Upper lobe of right lung (tissue), 1 donor: Measurements from ENCODE around the gene CRIP2. TPM values are rescaled to one million over a fixed set of nuclear protein-coding genes. Genes with fewer than 3 reads are reported as not detected.

Experiments used
- ATAC-seq: fragments of 200-7000 bp; cut with Tn5 transposase; one replicate; pipeline ENCODE4 v1.9.1; 2020; ENCODE audit warnings: mild to moderate bottlenecking, moderate library complexity
- DNase-seq: peaks from one replicate; pipeline ENCODE4 v3.0.0-alpha.2; 2020
- H3K27ac ChIP-seq: fragments of 200-600 bp; one replicate; pipeline ENCODE4 v1.8.0; 2022
- H3K27me3 ChIP-seq: fragments of 200-600 bp; one replicate; pipeline ENCODE4 v1.8.0; 2022; ENCODE audit warnings: mild to moderate bottlenecking
- H3K36me3 ChIP-seq: fragments of 200-600 bp; one replicate; pipeline ENCODE4 v1.8.0; 2022
- H3K4me1 ChIP-seq: fragments of 200-600 bp; one replicate; pipeline ENCODE4 v1.8.0; 2022
- H3K4me3 ChIP-seq: fragments of 200-600 bp; one replicate; pipeline ENCODE4 v1.8.0; 2022; ENCODE audit warnings: mild to moderate bottlenecking
- H3K9me3 ChIP-seq: fragments of 200-600 bp; one replicate; pipeline ENCODE4 v1.8.0; 2022
- CTCF ChIP-seq: fragments of 200-600 bp; IDR thresholded peaks from one replicate; pipeline ENCODE4 v1.8.0; 2022; ENCODE audit warnings: antibody characterized with exemption
- intact Hi-C: fragments of 100-400 bp; cut with DNase I; formaldehyde crosslinking; loops from one replicate; pipeline ENCODE4 v1.11.0; 2022
- total RNA-seq: library from RNA; stranded (reverse); fragmentation: NEBNext Ultra II Directional; extraction: Animal tissue kit (Norgen Biotek cat#: 25700); gene quantifications from one replicate; pipeline ENCODE4 v1.2.1, GENCODE V29; 2021
- donor health status: DM: no; HTN: yes; CAD: no; lungs with severe emphysema.

Gene CRIP2
- total RNA-seq, 1 donor from 2014 or later, result 191 TPM

DNA sequence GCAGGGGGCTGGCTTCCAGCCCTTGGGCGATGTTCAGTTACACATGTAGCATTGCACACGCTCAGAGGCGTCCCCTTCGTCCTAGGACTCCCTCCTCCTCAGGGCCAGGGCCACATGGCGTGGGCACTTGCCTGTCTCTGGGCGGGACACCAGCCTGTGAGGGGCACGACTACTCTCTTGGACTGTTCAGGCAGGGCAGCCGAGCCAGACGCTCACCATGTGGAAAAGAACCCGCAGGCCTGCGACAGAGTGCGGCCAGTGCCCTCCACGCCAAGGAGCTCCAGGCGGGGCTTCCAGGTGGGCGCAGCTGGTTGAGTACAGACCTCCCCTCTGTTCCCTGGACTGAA, 34.1 kb upstream of the CRIP2 start:
- H3K27me3 ChIP-seq, result no peaks in the 10 kb centered on the region
- DNase-seq (no peak), ATAC-seq (no peak)
- no peaks in the 10 kb centered on the region for H3K36me3 ChIP-seq
- no peaks in the 10 kb centered on the region for H3K9me3 ChIP-seq
- H3K4me1 ChIP-seq, result no peaks in the 10 kb centered on the region
- intact Hi-C loops, result no loop called here
- TF ChIP-seq CTCF, result no peak
- H3K4me3 ChIP-seq, result no peak overlapping the region
- H3K27ac ChIP-seq, result no peak overlapping the region

- no peak overlapping the region for H3K4me3 ChIP-seq
- no peaks in the 10 kb centered on the region for H3K27me3 ChIP-seq
- H3K27ac ChIP-seq, result no peak overlapping the region
- ATAC-seq (no peak), DNase-seq (no peak)
- H3K4me1 ChIP-seq, result no peaks in the 10 kb centered on the region
- no peaks in the 10 kb centered on the region for H3K36me3 ChIP-seq
- TF ChIP-seq CTCF, result no peak
- H3K9me3 ChIP-seq, result no peaks in the 10 kb centered on the region
- intact Hi-C loops, result no loop called here
Observed at GRCh38 chr14:105440992-105441391, 33.6 kb upstream of the CRIP2 start.

GRCh38 chr14:105442125-105442524, 32.5 kb upstream of the CRIP2 start:
- H3K4me1 ChIP-seq, result no peaks in the 10 kb centered on the region
- no peak for DNase-seq
- no peak for ATAC-seq
- TF ChIP-seq CTCF, result no peak
- H3K36me3 ChIP-seq, result no peaks in the 10 kb centered on the region
- no peak overlapping the region for H3K27ac ChIP-seq
- no peak overlapping the region for H3K4me3 ChIP-seq
- intact Hi-C loops, result no loop called here
- no peaks in the 10 kb centered on the region for H3K9me3 ChIP-seq
- H3K27me3 ChIP-seq, result no peaks in the 10 kb centered on the region

DNA sequence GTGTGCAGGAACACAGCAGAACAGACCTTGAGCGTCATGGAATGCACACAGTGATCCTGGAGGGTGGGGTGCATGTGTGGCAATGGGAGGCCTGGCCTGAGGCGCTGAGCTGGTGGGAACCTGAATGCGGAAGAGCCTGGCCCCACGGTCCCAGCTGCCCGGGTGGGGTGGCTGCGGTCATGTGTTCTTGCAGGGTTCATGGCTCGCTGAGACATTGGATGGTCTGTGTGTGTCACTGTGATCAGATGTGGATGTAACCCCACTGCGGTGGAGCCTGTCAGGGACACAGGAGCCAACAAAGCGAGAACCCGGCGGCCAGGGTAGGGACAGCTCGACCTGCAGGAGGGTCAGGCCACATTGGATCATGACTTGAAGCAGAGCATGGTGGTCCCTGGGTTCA, 31.8 kb upstream of the CRIP2 start:
- no peaks in the 10 kb centered on the region for H3K27me3 ChIP-seq
- H3K9me3 ChIP-seq, result no peaks in the 10 kb centered on the region
- H3K36me3 ChIP-seq, result no peaks in the 10 kb centered on the region
- ATAC-seq, result no peak
- no peak for DNase-seq
- no peak overlapping the region for H3K4me3 ChIP-seq
- no peak overlapping the region for H3K27ac ChIP-seq
- intact Hi-C loops, result no loop called here
- no peaks in the 10 kb centered on the region for H3K4me1 ChIP-seq
- TF ChIP-seq CTCF, result no peak

GRCh38 chr14:105444859-105445258, 29.8 kb upstream of the CRIP2 start:
- peaks cover 1% of the 10 kb centered on the region for H3K36me3 ChIP-seq
- TF ChIP-seq CTCF, result no peak
- DNase-seq (no peak), ATAC-seq (no peak)
- no peak overlapping the region for H3K4me3 ChIP-seq
- H3K4me1 ChIP-seq, result peaks cover 5% of the 10 kb centered on the region
- H3K27ac ChIP-seq, result no peak overlapping the region
- no peaks in the 10 kb centered on the region for H3K9me3 ChIP-seq
- intact Hi-C loops, result no loop called here
- H3K27me3 ChIP-seq, result no peaks in the 10 kb centered on the region

DNA sequence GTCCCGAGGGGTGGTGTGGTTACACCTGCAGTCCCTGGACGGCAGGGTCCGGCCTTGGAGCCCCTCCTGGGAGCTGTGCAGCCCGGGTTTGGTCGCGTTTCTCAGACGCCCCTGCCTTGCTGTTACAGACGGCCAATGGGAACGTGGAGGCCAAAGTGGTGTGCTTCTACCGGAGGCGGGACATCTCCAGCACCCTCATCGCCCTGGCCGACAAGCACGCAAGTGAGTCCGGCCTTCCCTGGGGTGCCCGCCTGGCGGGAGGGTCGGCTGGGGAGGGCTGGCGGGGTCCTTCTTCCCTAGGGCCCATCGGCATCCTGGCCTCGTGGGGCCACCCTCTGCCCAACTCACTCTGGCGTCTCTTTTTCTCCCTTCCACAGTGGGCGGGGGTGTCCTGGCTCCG, 29.3 kb upstream of the CRIP2 start:
- H3K36me3 ChIP-seq, result peaks cover 6% of the 10 kb centered on the region
- H3K4me1 ChIP-seq, result peaks cover 5% of the 10 kb centered on the region
- no peak overlapping the region for H3K4me3 ChIP-seq
- no peaks in the 10 kb centered on the region for H3K9me3 ChIP-seq
- DNase-seq (no peak), ATAC-seq (no peak)
- no peak for TF ChIP-seq CTCF
- no peak overlapping the region for H3K27ac ChIP-seq
- no peaks in the 10 kb centered on the region for H3K27me3 ChIP-seq
- intact Hi-C loops, result no loop called here
